ENCODE measurements around the gene PI4K2B.
"Not testable (repeated sequence)": the region's sequence is repeated elsewhere in the genome, so short reads cannot be mapped to it uniquely, and the experiment has no call there.

- TF ChIP-seq CTCF (IDR thresholded peaks at IDR 0.05; ENCODE audit: poor library complexity); EZH2 (IDR thresholded peaks at IDR 0.05; ENCODE audit: borderline replicate concordance); EZH2phosphoT487 (IDR thresholded peaks at IDR 0.05; ENCODE audit: low read depth, severe bottlenecking, unreplicated experiment): not testable (repeated sequence)
Measured at GRCh38 chr4:25328463-25328862, 94.6 kb downstream of the PI4K2B start.
